ENCODE results near the gene RANGAP1. TPM values are rescaled to one million over a fixed set of nuclear protein-coding genes. Genes with fewer than 3 reads are reported as not detected.

RANGAP1 gene
- total and polyA plus RNA-seq, 2 of the 13 experiments (the other 11 are each of a cell fraction or from before 2014, with no cell fraction given): 51.8 to 83.9 TPM

DNA sequence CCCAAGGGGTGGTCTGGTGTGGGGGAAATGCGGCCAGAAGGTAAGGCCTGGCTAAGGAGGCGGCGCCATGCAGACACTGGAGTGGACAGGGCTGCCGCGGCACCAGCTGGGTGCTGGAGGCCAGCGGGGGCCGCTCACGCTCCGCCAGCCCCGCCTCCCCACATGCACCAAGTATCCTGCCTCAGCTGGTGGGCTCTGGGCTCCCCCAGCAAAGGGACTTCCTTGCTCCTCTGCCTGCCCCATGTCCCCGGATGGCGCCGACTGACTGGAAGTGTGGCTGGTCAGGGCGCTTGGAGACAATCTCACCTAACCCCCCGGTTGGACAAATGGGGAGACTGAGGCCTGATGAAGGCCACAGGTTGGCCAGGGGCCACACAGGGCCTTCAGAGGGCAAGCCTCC is 37.7 kb downstream of the RANGAP1 start:
- Histone ChIP-seq H3K9me3 (ENCODE audit: low read length) (no peaks in the 10 kb centered on the region), H3K27me3 (ENCODE audit: control insufficient read depth in 1 of 2, insufficient read depth in 2 of 2, low read length in 2 of 2) (no peaks in the 10 kb centered on the region), H4K20me1 (ENCODE audit: insufficient read depth, low read length) (no peaks in the 10 kb centered on the region), H3K4me3 (replicated peaks in 1 of 3; ENCODE audit: insufficient read depth in 1 of 3, low read depth in 2 of 3, low read length in 3 of 3) (no peak overlapping the region), H2AFZ (ENCODE audit: low read length) (no peak overlapping the region), H3K27ac (ENCODE audit: extremely low read length, insufficient read depth, low read length) (no peak overlapping the region), H3K9ac (ENCODE audit: insufficient read depth, low read depth, low read length) (no peak overlapping the region), H3K4me1 (ENCODE audit: insufficient read depth, low read length) (no peaks in the 10 kb centered on the region), H3K79me2 (ENCODE audit: insufficient read depth, low read length) (no peaks in the 10 kb centered on the region), H3K36me3 (replicated peaks in 1 of 2; ENCODE audit: control insufficient read depth in 1 of 2, insufficient read depth in 2 of 2, low read length in 2 of 2) (peaks cover 41 to 58% of the 10 kb centered on the region in 2 experiments), H3K4me2 (ENCODE audit: low read depth, low read length) (no peak overlapping the region)
- in situ Hi-C loops (cut with HindIII; ENCODE audit: extremely low pct_ligation_motif_present, low pct_unique_long_range_greater_than_20kb): no loop called here
- ChIA-PET POLR2A (no interaction called here), CTCF (ENCODE audit: low intra/inter-chr PET ratio, low total read pairs) (no interaction called here)
- no peak for DNase-seq (ENCODE audit: low spot score)
- TF ChIP-seq RBFOX2 (IDR thresholded peaks at IDR 0.05; ENCODE audit: low read depth, low read length): 0 out of 2 replicates have a peak, but pooled peaks have one; percentile 18
- TF ChIP-seq ZSCAN22 (CRISPR knock-in tag; IDR thresholded peaks at IDR 0.05): no peak
- TF ChIP-seq, protein P1, sequence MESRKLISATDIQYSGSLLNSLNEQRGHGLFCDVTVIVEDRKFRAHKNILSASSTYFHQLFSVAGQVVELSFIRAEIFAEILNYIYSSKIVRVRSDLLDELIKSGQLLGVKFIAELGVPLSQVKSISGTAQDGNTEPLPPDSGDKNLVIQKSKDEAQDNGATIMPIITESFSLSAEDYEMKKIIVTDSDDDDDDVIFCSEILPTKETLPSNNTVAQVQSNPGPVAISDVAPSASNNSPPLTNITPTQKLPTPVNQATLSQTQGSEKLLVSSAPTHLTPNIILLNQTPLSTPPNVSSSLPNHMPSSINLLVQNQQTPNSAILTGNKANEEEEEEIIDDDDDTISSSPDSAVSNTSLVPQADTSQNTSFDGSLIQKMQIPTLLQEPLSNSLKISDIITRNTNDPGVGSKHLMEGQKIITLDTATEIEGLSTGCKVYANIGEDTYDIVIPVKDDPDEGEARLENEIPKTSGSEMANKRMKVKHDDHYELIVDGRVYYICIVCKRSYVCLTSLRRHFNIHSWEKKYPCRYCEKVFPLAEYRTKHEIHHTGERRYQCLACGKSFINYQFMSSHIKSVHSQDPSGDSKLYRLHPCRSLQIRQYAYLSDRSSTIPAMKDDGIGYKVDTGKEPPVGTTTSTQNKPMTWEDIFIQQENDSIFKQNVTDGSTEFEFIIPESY (CRISPR knock-in tag; IDR thresholded peaks at IDR 0.05): peak; percentile 69; the same call in 1 of the 2 replicates
- no peak for TF ChIP-seq SIN3B (IDR thresholded peaks at IDR 0.05; ENCODE audit: low read length)
- peak; percentile 63 for TF ChIP-seq AGO2 (optimal IDR thresholded peaks at IDR 0.05; ENCODE audit: low read depth, low read length)
- FAIRE-seq: no peak
- intact Hi-C loops (cut with micrococcal nuclease; ENCODE audit: unreplicated experiment): no loop called here
- ATAC-seq: no peak
- no TSS peak for BruUV-seq (replicated peaks)
- 100% methylated on average over 1 of the region's 15 CpGs for WGBS (ENCODE audit: low lambda C conversion rate)

DNA sequence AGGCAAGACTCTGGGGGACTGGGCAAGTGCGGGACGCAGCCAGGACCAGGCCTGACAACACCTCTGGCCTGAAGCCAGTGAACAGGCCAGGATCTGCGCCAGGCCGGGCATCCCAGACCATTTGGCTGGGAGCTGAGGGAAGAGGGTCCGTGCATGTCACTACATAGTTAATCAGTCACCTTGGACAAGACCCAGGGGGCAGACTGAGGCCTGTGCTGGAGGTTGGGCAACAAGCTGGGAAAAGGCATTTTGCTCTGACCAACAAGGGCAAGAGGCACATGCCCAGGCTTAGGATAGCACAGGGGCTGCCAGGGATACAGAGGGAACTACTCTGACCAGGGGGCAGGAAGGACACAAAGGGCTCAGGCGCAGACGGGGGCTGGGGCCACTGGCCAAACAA is 38.3 kb downstream of the RANGAP1 start:
- no peak overlapping the region for H3K9ac ChIP-seq (ENCODE audit: insufficient read depth, low read depth, low read length)
- H3K4me2 ChIP-seq (ENCODE audit: low read depth, low read length): no peak overlapping the region
- H4K20me1 ChIP-seq (ENCODE audit: insufficient read depth, low read length): no peaks in the 10 kb centered on the region
- in situ Hi-C loops (cut with HindIII; ENCODE audit: extremely low pct_ligation_motif_present, low pct_unique_long_range_greater_than_20kb): no loop called here
- no peak for TF ChIP-seq EP300 (IDR thresholded peaks at IDR 0.05; ENCODE audit: low read depth in 2 of 2, low read length in 2 of 2)
- no peak for TF ChIP-seq EP300 (CRISPR knock-in tag; IDR thresholded peaks at IDR 0.05; ENCODE audit: borderline replicate concordance)
- TF ChIP-seq KDM5B (CRISPR knock-in tag; IDR thresholded peaks at IDR 0.05; ENCODE audit: borderline replicate concordance): no peak
- TF ChIP-seq, protein P2, sequence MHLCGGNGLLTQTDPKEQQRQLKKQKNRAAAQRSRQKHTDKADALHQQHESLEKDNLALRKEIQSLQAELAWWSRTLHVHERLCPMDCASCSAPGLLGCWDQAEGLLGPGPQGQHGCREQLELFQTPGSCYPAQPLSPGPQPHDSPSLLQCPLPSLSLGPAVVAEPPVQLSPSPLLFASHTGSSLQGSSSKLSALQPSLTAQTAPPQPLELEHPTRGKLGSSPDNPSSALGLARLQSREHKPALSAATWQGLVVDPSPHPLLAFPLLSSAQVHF (CRISPR knock-in tag; IDR thresholded peaks at IDR 0.05): no peak
- TF ChIP-seq, protein P3, sequence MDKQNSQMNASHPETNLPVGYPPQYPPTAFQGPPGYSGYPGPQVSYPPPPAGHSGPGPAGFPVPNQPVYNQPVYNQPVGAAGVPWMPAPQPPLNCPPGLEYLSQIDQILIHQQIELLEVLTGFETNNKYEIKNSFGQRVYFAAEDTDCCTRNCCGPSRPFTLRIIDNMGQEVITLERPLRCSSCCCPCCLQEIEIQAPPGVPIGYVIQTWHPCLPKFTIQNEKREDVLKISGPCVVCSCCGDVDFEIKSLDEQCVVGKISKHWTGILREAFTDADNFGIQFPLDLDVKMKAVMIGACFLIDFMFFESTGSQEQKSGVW (CRISPR knock-in tag; IDR thresholded peaks at IDR 0.05; ENCODE audit: borderline replicate concordance): no peak
- no peak overlapping the region for H2AFZ ChIP-seq (ENCODE audit: low read length)
- ATAC-seq: no peak
- ChIA-PET CTCF (ENCODE audit: low intra/inter-chr PET ratio, low total read pairs) (no interaction called here), POLR2A (interaction anchor here (1.1 kb wide), 1 partner anchor 9 kb away, joined by 4 read pairs; no protein-coding TSS in a partner anchor)
- H3K4me3 ChIP-seq (replicated peaks in 1 of 3; ENCODE audit: insufficient read depth in 1 of 3, low read depth in 2 of 3, low read length in 3 of 3): no peak overlapping the region
- H3K27ac ChIP-seq (ENCODE audit: extremely low read length, insufficient read depth, low read length): no peak overlapping the region
- WGBS (ENCODE audit: low lambda C conversion rate): 99% methylated on average over 7 of the region's 7 CpGs
- no peaks in the 10 kb centered on the region for H3K4me1 ChIP-seq (ENCODE audit: insufficient read depth, low read length)
- DNase-seq (ENCODE audit: low spot score): no peak
- intact Hi-C loops (cut with micrococcal nuclease; ENCODE audit: unreplicated experiment): no loop called here
- H3K36me3 ChIP-seq (replicated peaks in 1 of 2; ENCODE audit: control insufficient read depth in 1 of 2, insufficient read depth in 2 of 2, low read length in 2 of 2): peaks cover 37 to 52% of the 10 kb centered on the region in 2 experiments
- BruUV-seq (replicated peaks): no TSS peak
- no peak for FAIRE-seq
- no peaks in the 10 kb centered on the region for H3K27me3 ChIP-seq (ENCODE audit: control insufficient read depth in 1 of 2, insufficient read depth in 2 of 2, low read length in 2 of 2)
- no peaks in the 10 kb centered on the region for H3K9me3 ChIP-seq (ENCODE audit: low read length)
- no peaks in the 10 kb centered on the region for H3K79me2 ChIP-seq (ENCODE audit: insufficient read depth, low read length)
